GM21576 (cell line): ENCODE data around the gene UPK2.
"Not testable (repeated sequence)": the region's sequence is repeated elsewhere in the genome, so short reads cannot be mapped to it uniquely, and the experiment has no call there.

ENCODE experiments used
- ATAC-seq: cut with Tn5 transposase; IDR thresholded peaks from one replicate; pipeline ENCODE4 v1.9.1; 2021; ENCODE audit warnings: mild to moderate bottlenecking, moderate library complexity; ENCODE audit not compliant: unreplicated experiment

UPK2 gene

GRCh38 chr11:118984825-118985224 lies 28.7 kb downstream of the UPK2 start:
- ATAC-seq = no peak

- ATAC-seq = no peak
These were observed 32.2 kb downstream of the UPK2 start for GRCh38 chr11:118988280-118988679.

- not testable (repeated sequence) for ATAC-seq
These were observed 35.5 kb downstream of the UPK2 start for GRCh38 chr11:118991486-118992038.

GRCh38 chr11:118996926-118997626 lies 41.0 kb downstream of the UPK2 start:
- peak; percentile 11 for ATAC-seq

GRCh38 chr11:118997627-118998387 lies 41.7 kb downstream of the UPK2 start, which contains the start of gene CENATAC:
TSS of gene CENATAC (plus strand) at chr11:118998138. CDS start at chr11:118998198, 60 bp downstream.
- ATAC-seq = peak; percentile 90

- ATAC-seq = peak; percentile 17
These were observed 42.3 kb downstream of the UPK2 start for GRCh38 chr11:118998388-118998717.

- ATAC-seq = no peak
These were observed 42.7 kb downstream of the UPK2 start for GRCh38 chr11:118998822-118999221.

- no peak for ATAC-seq
These were observed 44.8 kb downstream of the UPK2 start for GRCh38 chr11:119000906-119001305.

GRCh38 chr11:119006656-119007055 lies 50.6 kb downstream of the UPK2 start:
- no peak for ATAC-seq
